PFSK-1 (cell line): ENCODE results near the gene SAMD13.

ENCODE experiments used
- POLR2AphosphoS5 ChIP-seq: IDR thresholded peaks from 2 replicates; pipeline ENCODE4 v1.6.1; 2012; ENCODE audit warnings: low read depth, mild to moderate bottlenecking, control low read depth, low read length, moderate library complexity
- SIN3A ChIP-seq: IDR thresholded peaks from 2 replicates; pipeline ENCODE4 v1.6.1; 2012; ENCODE audit warnings: mild to moderate bottlenecking, low read length, moderate library complexity, borderline replicate concordance; ENCODE audit not compliant: insufficient read depth
- TAF1 ChIP-seq: IDR thresholded peaks from 2 replicates; pipeline ENCODE4 v1.6.1; 2012; ENCODE audit warnings: low read length, control low read depth, borderline replicate concordance; ENCODE audit not compliant: insufficient read depth
- TF ChIP-seq, protein P1 (sequence below), 2 experiments: IDR thresholded peaks; 2 replicates each; pipeline versions ENCODE4 v1.6.1 to v1.8.0; 2011 to 2012; ENCODE audit warnings: low read depth in 2 of 2, low read length in 2 of 2, control low read depth in 1 of 2, inconsistent platforms in 1 of 2, mild to moderate bottlenecking in 1 of 2, moderate library complexity in 1 of 2; ENCODE audit not compliant: insufficient read depth in 1 of 2

DNA sequence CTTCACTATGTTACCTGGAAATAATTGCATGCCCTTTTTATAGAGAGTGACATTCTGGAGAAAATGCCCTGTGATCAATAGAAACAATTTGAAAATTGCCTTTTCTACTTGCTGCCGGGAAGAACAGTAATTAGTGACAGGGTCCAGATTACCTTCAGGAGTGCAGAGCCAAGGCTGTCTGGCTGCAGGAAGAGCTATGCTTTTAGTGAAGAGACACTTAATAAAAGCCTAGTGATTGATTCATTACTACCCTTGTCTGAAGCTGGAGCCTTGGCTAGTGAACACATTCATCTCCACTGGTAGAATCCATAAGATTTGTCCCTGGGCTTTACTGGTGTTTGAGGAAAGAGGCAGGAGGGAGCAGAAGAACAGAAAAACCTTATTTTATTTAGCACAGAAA is 83.8 kb downstream of the SAMD13 start:
- TF ChIP-seq POLR2AphosphoS5 (no peak), SIN3A (no peak), TAF1 (no peak)
- TF ChIP-seq, protein P1, sequence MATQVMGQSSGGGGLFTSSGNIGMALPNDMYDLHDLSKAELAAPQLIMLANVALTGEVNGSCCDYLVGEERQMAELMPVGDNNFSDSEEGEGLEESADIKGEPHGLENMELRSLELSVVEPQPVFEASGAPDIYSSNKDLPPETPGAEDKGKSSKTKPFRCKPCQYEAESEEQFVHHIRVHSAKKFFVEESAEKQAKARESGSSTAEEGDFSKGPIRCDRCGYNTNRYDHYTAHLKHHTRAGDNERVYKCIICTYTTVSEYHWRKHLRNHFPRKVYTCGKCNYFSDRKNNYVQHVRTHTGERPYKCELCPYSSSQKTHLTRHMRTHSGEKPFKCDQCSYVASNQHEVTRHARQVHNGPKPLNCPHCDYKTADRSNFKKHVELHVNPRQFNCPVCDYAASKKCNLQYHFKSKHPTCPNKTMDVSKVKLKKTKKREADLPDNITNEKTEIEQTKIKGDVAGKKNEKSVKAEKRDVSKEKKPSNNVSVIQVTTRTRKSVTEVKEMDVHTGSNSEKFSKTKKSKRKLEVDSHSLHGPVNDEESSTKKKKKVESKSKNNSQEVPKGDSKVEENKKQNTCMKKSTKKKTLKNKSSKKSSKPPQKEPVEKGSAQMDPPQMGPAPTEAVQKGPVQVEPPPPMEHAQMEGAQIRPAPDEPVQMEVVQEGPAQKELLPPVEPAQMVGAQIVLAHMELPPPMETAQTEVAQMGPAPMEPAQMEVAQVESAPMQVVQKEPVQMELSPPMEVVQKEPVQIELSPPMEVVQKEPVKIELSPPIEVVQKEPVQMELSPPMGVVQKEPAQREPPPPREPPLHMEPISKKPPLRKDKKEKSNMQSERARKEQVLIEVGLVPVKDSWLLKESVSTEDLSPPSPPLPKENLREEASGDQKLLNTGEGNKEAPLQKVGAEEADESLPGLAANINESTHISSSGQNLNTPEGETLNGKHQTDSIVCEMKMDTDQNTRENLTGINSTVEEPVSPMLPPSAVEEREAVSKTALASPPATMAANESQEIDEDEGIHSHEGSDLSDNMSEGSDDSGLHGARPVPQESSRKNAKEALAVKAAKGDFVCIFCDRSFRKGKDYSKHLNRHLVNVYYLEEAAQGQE (IDR thresholded peaks at IDR 0.05; ENCODE audit: insufficient read depth in 1 of 2, low read depth in 2 of 2, low read length in 2 of 2): no peak
